Measurements from ENCODE around the gene SZRD1.

- no peak for TF ChIP-seq POLR2A (IDR thresholded peaks at IDR 0.05; ENCODE audit: low read depth, low read length)
- no peak for TF ChIP-seq POLR2AphosphoS5 (IDR thresholded peaks at IDR 0.05; ENCODE audit: low read depth, low read length)
- TF ChIP-seq TAF1 (IDR thresholded peaks at IDR 0.05; ENCODE audit: low read depth, low read length) = no peak
- no peak for TF ChIP-seq POU2F2 (IDR thresholded peaks at IDR 0.05; ENCODE audit: low read depth, low read length)
- no peak for TF ChIP-seq PAX5 (IDR thresholded peaks at IDR 0.05; ENCODE audit: insufficient read depth, low read length, severe bottlenecking)
These were observed 55.0 kb downstream of the SZRD1 start for GRCh38 chr1:16422041-16422440.

Data from GM12891 (cell line).